GM19023 (cell line): ENCODE measurements around the gene FAM240A.

Source experiments
- ATAC-seq: cut with Tn5 transposase; IDR thresholded peaks from one replicate; pipeline ENCODE4 v1.9.1; 2021; ENCODE audit warnings: mild to moderate bottlenecking, moderate library complexity; ENCODE audit not compliant: unreplicated experiment

The FAM240A gene

DNA sequence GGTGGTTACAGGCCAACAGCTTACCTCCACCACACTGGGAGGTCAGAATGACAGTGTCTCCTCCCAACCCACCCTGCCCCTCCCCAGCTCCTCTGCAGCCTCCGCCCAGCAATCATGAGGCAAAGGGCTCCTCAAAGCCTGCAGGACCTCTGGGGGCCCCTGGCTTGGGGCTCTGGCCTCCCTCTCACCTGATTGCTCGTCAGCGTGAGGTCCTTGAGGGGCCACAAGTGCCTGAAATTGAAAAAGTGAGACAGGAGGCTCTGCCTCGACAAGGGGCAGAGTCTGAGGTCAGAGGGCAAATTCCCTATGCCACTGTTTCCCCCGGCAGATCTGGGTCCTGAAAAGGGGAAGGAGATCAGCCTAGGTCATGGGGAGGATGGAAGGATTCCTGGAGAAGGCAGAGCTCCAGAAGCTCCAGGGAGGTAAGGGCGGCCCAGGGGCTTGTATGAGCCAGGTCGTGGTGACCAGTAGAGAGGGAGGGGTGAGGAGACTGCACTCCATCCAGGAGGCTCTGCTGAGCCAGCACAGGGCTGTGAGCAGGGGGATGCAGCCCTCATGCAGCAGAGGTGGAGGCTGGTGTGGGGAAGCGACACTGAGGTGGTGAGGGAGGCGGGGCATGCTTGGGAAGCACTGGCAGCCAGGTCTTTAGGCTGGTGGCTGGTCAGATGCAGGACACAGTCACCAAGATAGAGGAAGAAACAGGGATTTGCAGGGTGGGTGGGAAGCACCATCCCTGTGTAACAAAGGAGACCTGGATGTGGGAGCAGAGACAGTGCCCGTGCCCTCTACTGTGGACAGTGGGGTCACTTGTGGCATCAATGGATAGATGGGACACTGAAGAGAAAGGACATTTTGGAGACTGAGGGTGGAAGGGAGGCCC lies 61.1 kb downstream of the FAM240A start:
- no peak for ATAC-seq

DNA sequence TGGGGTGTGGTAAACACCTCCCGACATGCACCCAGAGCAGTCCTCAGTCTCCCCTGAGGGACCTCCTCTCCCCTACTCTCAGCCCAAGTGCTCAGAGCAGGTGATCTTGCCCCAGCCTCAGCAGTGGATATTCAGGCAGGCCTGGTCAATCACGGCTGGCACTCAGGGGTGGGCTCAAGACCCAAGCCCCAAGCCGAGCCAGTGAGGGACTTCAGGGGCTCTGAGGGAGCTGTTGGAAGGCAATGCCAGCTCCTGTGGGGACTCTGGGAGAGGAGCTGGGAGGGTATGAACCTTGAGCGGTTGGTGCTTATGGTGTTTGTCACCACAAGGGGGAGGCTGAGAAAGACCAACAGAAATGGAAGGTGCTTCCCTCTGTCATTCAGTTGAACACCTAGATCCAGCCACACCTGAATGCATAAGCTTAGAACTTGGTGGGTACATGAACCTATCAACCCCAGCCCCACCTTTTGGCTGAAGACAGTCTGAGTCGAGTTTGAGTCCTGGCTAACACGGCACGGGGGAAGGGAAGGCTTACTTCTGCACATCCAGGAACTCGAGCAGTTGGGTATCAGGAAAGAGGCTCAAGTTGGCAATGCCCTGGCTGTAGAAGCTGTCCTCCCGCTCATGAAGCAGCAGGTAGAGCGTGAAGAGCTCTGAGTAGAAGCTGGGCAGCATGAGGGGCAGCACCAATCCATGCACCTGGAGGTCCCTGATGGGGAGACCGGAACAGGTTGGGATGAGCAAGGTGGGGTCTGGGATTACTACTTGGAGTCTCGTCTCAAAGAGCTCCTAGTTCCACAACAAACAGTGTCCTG lies 61.9 kb downstream of the FAM240A start:
- ATAC-seq, result no peak

DNA sequence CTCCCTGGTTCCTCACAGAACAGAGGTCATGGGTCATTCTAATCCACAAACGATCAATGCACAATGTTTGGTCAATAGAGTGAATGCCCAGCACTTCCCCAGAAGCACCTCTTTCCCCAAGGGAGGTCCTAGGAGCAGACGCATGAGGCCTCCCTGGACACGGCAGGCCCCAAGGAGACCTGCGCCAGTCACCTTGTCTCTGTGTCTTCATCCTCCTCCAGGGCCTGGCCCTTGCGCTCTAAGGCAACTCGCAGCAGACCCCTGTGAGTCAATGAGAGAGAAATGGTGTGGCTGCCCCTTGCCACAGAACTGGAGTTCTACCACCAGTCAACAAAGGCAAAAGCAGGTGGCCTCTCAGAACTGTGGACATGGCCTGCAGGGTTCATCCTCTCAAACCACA lies 63.1 kb downstream of the FAM240A start:
- no peak for ATAC-seq
